Middle frontal gyrus (tissue), 1 donor: ENCODE results near the gene ARHGEF10L.

Experiments used
- DNase-seq: peaks from one replicate; pipeline ENCODE4 v3.0.0-alpha.2; 2015; ENCODE audit warnings: low spot score; ENCODE audit errors: extremely low spot score

The ARHGEF10L gene

DNA sequence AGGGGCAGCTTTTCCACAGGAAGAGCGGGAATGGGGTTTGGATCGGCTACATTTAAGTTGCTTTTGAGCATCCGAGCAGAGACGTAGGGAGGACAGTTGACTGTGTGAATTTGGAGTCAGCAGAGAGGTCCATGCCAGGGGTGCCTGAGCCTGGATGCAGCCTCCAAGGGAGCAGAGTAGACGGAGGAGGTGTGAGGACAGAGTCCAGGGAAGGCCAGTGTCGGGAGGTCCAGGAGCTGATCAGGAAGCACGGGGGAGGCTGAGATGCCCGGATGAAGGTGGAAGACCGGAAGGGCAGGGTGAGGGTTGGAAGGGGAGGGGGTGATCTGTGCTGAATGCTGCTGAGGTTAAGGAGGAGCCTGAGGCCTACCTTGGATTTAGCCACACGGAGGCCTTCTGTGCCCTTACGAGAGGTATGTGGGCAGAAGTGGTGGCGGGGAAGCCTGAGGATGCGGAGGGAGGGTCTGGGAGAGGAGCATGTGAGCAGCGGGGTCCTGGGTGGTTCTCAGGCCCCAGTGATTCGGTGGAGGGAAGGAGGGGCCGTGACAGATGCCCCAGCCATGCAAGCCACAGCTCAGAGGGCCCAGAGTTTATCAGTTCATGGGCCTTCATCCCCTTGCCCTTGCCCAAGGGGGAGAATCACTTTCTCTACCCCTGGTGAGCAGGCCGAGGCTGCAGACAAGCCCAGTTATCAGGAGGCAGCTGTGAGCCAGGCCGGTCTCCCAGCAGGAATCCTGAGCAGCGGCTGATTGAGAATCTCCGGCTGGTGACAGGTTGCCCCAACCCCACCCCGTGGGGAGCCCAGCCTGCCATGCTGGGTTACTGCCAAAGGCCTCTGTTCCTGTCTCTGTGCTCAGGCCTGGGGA lies 161.7 kb downstream of the ARHGEF10L start:
- no peak for DNase-seq

DNA sequence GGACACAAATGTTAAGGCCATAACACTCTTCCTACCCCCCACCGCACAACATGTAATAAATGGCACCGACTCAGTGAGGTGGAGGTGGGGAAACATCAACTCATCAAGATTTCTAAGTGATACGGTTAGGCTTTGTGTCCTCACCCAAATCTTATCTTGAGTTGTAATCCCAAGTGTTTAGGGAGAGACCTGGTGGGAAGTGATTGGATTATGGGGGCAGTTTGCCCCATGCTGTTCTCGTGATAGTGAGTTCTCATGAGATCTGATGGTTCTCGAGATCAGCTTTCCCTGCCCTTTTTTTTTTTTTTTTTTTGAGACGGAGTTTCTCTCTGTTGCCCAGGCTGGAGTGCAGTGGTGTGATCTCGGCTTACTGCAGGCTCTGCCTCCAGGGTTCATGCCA lies 164.7 kb downstream of the ARHGEF10L start:
- DNase-seq: no peak

DNA sequence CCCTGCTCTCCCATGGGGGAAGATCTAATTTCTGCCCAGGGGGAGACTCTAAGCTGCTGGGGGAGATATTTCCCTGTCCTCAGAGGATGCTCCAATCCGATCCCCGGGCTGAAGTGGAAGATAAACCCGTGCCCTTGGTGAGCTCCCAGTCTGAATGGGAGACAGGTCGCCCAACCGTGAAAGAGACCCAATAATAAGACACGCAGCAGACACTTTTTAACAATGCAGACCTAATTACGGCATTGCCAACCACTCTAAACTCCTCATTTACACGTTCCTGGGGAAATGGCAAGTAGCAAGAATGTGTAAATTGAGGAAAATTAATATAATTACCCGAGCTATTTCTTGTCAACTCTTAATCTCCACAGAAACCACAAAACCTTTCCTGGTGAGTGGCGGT lies 166.9 kb downstream of the ARHGEF10L start:
- DNase-seq: no peak

DNA sequence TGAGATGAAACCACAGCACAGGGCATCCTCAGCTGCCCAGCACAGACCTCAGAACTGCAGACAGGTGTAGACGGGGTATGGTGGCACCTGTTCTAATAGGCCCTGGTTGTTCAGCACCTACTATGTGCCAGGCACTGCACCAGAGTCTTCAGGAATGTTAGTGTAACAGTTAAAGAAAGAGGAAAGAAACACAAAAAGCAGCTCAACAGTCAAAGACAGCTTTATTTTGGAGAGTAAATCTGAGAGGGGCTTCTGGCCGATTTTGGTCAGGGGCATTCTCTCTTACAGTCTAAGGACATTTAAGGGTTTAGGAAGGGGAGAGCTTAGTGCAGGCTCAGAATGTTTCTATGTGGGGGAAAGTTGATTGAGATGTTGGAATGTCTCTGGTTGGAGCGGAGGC lies 170.5 kb downstream of the ARHGEF10L start:
- no peak for DNase-seq

DNA sequence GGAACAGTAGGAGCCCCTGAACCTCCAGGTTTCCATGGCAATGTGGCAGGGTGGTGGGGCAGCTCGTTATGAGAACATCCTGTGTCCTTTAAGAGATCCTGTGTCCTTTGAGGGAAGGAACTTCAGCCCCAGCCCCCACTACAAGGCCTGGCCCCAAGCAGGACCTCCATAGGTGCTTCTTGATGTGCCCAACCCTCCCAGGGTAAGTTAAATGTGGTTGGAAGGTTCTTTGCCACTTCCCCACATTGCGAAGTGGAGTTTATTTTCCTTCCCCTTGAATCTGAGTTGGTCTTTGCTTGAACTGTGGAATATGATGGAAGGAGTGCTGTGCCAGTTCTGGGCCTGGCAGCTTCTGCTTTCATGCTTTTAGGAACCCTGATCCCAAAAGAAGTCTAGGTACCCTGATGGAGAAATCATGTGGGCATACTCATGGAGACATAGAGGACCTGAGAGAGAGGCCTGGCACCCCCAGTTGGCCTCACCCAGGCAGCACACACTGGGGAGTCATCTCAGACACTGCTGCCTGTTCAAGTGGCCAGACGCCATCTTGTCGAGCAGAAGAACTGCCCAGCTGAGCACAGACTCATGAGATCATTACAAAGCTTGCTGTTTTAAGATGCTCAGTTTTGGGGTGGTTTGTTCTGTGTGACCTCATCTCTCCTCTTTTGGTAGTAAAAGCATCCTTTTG lies 171.5 kb downstream of the ARHGEF10L start:
- no peak for DNase-seq

DNA sequence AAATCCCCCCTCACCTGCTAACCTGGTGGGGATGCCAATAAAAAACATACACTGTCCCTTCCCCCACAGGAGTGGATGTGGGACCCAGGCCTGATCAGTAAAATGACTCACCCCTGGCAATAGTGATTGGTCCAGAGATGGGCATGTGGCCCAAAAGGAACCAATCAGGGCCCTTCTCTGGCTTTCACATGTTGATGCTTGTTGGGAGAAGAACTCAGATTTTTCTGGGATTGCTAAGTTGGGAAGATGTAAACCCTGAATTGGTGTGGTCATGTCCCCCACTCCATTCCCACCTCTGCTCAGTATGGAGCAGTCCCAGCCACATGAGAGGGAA lies 172.0 kb downstream of the ARHGEF10L start:
- DNase-seq: no peak

DNA sequence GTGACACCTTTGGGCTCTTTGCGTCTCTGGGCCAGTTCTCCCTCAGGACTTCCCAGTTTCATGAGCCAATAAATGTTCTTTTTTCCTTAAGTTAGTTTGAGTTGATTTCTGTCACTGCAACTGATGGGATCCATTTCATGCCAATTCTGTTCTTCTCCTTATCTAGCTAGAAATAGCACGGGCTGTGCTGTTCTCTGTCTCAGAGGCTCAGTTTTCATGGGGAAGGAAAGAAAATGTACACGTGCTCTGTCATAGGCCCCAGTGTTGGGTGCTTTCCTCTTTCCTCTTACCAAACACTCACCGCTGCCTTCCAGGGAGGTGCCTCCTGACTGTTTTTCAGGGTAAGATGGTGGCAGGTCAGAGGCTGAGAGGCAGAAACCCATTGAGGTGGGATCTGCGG lies 172.4 kb downstream of the ARHGEF10L start:
- no peak for DNase-seq

DNA sequence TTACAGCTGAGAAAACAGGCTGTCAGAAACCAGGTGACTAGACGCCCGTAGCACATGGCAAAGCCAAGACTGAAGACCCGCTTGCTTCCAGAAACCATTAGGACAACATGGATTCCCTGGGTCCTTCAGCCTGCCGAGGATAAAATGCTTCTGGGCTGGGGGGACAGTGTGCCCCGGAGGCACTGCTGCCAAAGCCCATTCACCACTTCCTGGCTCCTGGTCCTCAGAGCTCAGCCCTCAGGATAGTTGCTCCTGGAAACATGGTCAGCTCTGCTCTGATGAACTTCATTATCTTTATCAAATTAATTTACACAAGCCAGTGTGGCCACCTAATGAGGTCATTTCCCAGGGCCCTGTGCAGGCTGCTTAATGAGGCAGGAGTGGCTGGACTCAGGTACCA lies 174.5 kb downstream of the ARHGEF10L start:
- no peak for DNase-seq

DNA sequence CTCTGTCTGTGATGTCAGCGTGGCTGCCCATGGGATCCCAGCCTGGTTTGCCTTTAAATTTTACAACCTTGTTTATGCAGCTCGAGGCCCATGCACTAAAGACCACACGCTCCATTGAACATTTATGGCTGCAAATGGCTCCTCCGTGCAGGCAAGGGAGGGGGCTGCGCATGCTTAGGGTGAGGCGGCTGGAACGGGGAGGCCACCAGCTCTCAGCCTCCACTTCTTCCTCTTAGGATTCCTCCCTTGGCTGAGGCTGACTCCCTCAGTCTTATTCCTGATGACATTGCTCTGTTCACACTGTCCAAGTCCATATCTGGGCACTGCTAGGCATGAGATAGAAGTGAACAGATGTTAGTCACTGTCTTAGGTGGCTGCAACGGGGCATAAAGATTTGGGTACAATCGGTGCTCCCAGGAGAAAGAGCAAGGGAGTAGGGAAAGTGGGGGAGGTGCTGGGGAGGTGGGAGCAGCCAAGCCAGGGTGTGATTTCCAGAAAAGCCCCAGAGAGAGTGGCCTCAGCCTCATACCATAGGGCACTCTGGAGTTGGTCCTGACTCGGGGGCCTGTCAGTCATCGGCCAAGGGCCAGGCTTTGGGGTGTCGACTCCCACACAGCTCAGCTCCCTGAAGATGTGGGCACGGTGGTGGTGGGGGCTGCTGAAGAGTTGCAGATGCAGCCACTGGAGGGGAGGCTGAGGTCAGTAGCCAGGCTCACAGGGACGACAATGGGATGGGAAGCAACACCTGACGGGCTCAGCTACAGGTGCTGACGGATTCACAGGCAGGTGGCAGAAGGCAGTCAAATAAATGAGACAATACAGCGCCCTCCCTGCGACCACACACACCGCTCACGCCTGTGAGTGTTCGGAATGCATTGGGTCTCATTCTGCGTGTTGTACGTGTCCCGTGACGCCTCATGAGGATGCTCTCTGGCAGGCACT lies 178.4 kb downstream of the ARHGEF10L start:
- DNase-seq: no peak

DNA sequence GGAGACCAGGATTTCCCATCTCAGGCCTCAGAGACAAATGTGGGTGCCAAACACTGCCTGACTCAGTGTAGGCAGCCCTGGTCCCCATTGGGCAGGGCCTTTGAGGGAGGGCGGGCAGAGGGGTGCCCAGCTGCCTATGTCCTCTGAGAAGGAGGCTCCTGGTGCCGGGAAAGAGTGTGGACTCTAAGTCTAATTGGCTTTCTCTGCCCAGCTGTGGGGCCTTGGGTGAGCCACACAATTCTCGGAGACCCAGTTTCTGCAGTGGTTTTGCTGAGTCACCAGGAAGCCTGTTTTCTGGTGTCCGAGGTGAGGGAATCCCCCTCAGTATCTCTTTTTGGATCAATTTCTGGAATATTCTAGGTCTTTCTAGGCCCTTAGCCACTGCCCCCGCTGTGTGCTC lies 180.4 kb downstream of the ARHGEF10L start:
- no peak for DNase-seq

DNA sequence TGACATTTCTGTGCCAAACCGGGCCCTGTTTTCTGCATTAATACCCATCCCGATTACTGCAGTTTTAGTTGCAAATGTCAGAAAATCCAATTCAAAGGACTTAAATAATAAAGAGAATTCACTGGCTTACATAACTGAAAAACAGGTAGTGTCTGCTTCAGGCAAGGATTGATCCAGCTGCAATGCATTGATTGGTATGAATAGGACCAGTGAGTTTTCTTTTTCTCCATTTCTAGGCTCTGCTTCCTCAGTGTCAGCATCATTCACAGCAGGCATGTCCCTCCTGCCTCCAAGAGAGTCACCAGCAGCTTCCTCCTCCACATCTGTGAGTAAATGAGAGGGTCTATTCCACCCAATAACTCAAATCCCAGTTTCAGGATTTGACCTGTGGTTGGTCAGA lies 181.9 kb downstream of the ARHGEF10L start:
- no peak for DNase-seq

DNA sequence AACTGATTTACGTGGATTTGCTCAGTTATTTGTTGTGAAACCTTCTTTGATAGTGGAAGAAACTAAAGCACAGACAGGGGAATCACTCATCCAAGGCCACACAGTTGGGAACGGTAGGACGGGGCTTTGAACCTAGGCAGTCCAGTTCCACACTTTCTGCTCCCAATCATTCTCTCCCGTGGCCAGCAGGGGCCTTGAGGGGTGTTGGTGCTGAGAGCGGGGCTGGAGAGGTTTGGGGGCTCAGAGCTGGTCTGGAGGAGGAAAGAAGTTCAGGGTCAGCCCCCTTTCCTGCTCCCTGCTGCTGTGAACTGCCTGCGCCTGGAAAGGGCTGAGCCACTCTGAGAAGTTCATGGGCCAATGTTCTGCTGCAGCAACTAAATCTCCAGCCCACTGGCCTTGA lies 184.2 kb downstream of the ARHGEF10L start:
- DNase-seq: no peak

DNA sequence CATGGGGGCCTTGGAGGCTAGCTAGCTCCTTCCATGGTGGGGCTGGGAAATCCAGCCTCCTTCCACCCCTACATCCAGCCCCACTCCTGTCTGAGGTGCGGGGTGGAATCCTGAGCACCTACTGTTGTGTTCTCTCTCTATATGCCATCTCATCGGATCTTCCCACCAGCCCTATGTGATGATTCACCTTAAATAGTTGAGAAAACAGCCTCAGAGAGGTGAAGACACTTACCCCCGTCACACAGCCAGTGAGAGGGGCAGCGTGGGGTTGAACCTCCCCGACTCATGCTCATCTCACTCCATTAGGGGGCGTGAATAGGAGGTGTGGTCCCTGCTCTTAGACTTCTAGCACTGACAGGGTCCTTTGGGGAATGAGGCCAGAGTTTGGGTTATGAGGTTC lies 184.7 kb downstream of the ARHGEF10L start:
- DNase-seq: no peak

DNA sequence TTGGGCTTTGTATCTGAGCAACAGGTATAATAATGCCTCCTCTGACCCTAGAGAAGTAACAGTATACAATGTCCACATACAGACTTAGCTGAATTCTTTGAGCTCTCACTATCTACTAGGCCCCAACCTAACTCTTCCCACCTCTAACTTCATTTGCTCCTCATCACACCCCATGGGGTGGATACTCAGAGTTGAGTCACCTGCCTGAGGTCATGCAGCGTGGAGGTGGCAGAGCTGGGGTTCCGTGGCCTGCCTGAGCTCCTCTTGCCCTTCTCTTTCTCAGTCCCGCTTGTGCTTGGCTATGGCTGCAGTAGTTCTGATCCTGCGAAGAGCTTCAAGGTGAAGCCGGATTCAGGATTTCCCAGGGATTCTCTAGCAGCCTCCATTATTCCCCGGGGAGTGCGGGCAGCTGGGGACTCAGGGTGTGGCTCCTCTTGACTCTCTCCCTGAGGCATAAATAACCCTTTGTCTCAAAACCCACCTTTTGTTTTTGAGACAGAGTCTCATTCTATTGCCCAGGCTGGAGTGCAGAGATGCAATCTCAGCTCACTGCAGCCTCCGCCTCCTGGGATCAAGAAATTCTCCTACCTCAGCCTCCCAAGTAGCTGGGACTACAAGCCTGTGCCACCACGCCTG lies 185.7 kb downstream of the ARHGEF10L start:
- no peak for DNase-seq

DNA sequence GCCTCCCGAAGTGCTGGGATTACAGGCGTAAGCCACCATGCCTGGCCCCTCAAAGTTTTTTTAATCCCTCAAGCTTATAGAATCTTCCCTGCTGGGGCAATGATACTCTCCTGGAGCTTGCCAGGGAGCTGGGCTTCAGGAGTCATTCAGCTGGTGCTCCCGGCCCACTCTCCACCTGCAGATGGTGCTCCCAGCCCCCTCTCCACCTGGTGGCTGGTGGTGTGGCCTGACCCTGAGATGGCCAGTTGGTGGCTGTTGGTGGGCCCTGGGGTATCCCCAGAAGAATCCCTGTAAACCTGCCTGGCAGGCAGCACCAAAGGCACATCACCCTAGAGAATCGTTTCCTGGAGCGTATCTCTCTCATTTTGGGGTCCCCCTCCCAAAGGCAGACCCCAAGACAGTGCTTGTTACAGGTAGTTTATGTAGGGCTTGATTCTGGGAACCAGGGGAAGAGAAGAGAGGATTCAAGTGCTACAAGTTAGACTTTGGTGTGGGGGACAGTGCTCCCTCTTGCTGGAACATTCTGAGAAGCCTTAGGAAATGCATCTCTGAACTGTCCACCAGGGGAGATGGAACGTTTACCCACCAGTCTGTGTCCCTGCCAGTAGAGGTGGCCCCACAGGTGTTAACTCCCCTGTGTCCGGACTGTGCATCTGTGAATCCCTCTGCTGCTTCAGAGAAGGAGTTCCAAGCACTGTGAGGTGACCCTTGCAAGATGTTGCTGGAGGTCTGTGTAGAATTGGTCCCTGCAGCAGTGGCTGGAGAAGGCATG lies 186.5 kb downstream of the ARHGEF10L start:
- no peak for DNase-seq

DNA sequence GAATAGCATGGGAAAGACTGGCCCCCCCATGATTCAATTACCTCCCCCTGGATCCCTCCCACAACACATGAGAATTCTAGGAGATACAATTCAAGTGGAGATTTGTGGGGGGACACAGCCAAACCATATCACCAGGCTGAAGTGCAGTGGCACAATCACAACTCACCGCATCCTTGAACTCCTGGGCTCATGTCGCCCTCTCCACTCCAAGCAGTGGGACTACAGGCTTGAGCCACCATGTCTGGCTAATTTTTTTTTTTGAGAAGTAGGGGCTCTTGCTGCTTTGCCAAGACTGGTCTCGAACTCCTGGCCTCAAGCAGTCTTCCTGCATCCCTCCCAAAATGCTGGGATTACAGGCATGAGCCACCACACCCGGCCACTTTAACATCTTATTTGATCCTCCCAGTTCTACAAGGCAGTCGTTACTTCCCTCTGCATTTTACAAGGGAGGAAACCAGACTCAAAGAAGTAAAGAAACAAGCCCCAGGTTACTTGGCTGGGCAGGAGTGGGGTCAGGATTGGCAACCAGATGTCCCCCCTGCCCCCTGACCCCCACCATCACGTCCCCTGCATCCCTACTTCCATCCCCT lies 188.7 kb downstream of the ARHGEF10L start:
- no peak for DNase-seq

DNA sequence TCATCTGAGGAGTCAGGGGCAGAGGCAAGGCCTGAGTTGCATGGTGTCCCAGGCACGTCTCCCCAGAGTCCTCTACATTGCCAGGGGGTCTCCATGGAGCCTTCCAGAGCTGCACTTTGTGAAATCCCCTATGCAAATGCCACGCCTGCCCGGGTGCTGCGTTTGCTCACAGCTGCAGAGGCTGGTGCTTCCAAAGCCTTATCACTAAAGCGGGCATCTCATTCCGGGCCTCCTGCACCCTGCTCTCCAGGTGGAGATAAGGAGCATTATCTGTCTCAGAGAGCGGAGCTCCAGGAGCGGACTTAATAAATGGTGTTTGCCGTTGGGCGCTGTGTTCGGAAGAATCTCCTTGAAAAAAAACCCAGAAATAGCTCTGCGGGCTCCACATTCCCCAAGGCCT lies 189.8 kb downstream of the ARHGEF10L start:
- no peak for DNase-seq

DNA sequence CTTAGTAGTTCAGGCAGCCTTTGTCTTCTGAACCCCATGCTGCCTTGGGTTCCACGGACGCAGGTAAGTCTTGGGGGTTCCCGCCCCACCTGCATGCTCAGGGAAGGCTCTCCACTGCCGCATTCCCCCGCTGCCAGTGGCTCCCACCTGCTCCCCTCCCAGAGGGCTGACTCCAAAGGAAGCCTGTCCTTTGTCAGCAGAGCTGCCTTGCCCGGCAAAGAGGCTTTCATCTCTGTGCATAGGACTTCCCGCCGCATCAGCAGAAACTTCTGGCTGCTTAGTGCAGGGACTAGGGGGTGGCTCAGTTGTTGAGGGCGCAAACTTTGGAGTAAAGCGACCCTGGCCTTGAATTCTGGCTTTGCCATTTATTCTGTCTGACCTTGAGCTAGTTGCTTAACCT lies 190.4 kb downstream of the ARHGEF10L start:
- no peak for DNase-seq

DNA sequence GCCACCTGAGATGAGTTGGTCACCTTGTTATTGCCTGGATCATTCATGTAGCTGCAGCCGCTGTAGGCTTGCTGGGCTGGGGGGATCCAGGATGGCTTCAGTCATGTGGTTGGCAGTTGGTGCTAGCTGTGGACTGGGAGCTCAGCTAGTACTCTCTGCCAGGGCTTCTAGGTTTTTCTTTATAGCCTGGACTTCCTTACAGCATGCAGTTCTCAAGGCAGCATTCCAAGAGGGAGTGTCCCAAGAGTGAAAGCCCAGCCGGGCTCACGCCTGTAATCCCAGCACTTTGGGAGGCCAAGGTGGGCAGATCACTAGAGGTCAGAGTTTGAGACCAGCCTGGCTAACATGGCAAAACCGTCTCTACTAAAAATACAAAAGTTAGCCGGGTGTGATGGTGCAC lies 192.0 kb downstream of the ARHGEF10L start:
- no peak for DNase-seq

DNA sequence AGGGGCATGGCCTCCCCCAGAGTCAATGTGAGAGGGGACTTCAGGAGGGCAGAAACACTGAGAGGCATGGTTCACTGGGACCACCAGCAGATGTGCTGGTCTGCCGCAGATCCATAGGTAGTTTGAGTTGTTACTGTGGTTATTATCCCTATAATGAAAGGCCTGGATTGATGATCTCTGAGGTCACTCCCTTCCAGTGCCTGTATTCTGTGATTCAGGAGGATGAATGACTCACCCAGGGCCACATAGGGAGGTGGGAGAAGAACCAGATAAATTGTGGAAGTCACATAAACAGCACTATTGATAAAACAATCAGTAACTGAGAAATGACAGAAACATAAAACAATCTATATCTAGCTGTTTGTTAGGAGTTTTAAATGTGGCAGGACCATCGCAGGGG lies 193.0 kb downstream of the ARHGEF10L start:
- DNase-seq: no peak
